Heart left ventricle (tissue), 16 donors: ENCODE measurements around the gene SPAM1. TPM values are rescaled to one million over a fixed set of nuclear protein-coding genes. Genes with fewer than 3 reads are reported as not detected.

ENCODE experiments used
- ATAC-seq, 4 donors: fragments of 200-7000 bp; cut with Tn5 transposase; one replicate each; pipeline ENCODE4 v1.9.1; 2020 to 2022; ENCODE audit warnings: moderate library complexity in 4 of 4, mild to moderate bottlenecking in 3 of 4, moderate number of reproducible peaks in 1 of 4
- DNase-seq, 5 donors: peaks; one replicate each; pipeline ENCODE4 v3.0.0-alpha.2; 2020
- H3K27ac ChIP-seq, 12 donors: fragments of 200-600 bp; sonication (generic) in 4 of 12; one replicate each; pipeline versions ENCODE4 v1.5.0 to v1.8.0; 2016 to 2022; ENCODE audit warnings: mild to moderate bottlenecking in 2 of 12
- H3K27me3 ChIP-seq, 9 donors: fragments of 200-600 bp; sonication (generic) in 2 of 9; one replicate each; pipeline versions ENCODE4 v1.5.1 to v1.8.0; 2016 to 2022; ENCODE audit warnings: mild to moderate bottlenecking in 3 of 9
- H3K36me3 ChIP-seq, 9 donors: fragments of 200-600 bp; sonication (generic) in 2 of 9; one replicate each; pipeline versions ENCODE4 v1.5.0 to v1.8.0; 2018 to 2022; ENCODE audit warnings: mild to moderate bottlenecking in 2 of 9
- H3K4me1 ChIP-seq, 12 donors: fragments of 200-600 bp; sonication (generic) in 4 of 12; one replicate each; pipeline versions ENCODE4 v1.5.0 to v1.8.0; 2016 to 2022; ENCODE audit warnings: mild to moderate bottlenecking in 3 of 12
- H3K4me3 ChIP-seq, 12 donors: fragments of 200-600 bp; sonication (generic) in 4 of 12; one replicate each; pipeline versions ENCODE4 v1.5.0 to v1.8.0; 2017 to 2022; ENCODE audit warnings: mild to moderate bottlenecking in 9 of 12, moderate library complexity in 4 of 12
- H3K9me3 ChIP-seq, 12 donors: fragments of 200-600 bp; sonication (generic) in 4 of 12; one replicate each; pipeline versions ENCODE4 v1.5.0 to v1.8.0; 2016 to 2022; ENCODE audit warnings: mild to moderate bottlenecking in 1 of 12
- POLR2A ChIP-seq, 2 donors: fragments of 450-650 bp; IDR thresholded peaks; one replicate each; pipeline ENCODE4 v1.6.1; 2017; ENCODE audit warnings: antibody characterized with exemption in 2 of 2, mild to moderate bottlenecking in 2 of 2, moderate library complexity in 2 of 2
- WGBS, 4 donors: extraction: QIAGEN DNeasy Blood & Tissue Kit in 2 of 4; methylation state at CpG; one replicate each; pipeline versions ENCODE4 v1.1.5 to v1.1.7; 2013 to 2018; 5-methylcytosine and 5-hydroxymethylcytosine counted together
- intact Hi-C, 10 donors: fragments of 100-400 bp; cut with DNase I; formaldehyde crosslinking; loops; one replicate each; pipeline versions ENCODE4 v1.11.1 to v1.14.2; 2022
- polyA plus RNA-seq, 2 donors: library from polyadenylated mRNA; stranded (reverse); fragments of 200-250 nt; gene quantifications; one replicate each; pipeline ENCODE4 v1.2.3, GENCODE V29; 2013
- total RNA-seq, 9 donors: library from RNA; depleted of rRNA in 2 of 9; stranded (reverse); fragments of >200 nt in 2 of 9; fragmentation: NEBNext Ultra II Directional in 3 of 9; extraction: Animal tissue kit (Norgen Biotek cat#: 25700) in 3 of 9; gene quantifications; one replicate each; pipeline versions ENCODE4 v1.1.0 to v1.2.4, GENCODE V29; 2016 to 2023
- TF ChIP-seq, protein P1 (sequence below), 12 donors: fragments of 200-600 bp; sonication (generic) in 4 of 12; IDR thresholded peaks; one replicate each; pipeline versions ENCODE4 v1.5.0 to v1.8.0; 2018 to 2022; ENCODE audit warnings: antibody characterized with exemption in 12 of 12, mild to moderate bottlenecking in 5 of 12
- donor health status: ischemic (EF 13 %, LVEDD 7.1; RV severe dilation, severe dysfunction).
- donor health status: healthy with polysubstance abuse.
- donor health status: DM: no; HTN: yes; CAD: no.
- donor health status: DM: no; HTN: no; CAD: no.
- donor health status: ischemic (EF 25% LVEDD 6.9; RV normal size, moderate dysfunction).
- donor health status: ischemic (EF 25% LVEDD 5.7; RV mildly dilated, moderate dysfunction).
- donor health status: healthy.
- donor health status: DM: yes; HTN: yes; CAD: no.
- donor health status: ischemic (EF 35%, LVEDD 5.7; RV mildly dilated, moderate dysfunction).
- donor health status: nonischemic (EF 11% LVEDD 7.7; RV severe dilation, severe dysfunction).
- donor health status: DM: yes; HTN: yes; CAD: no.
- donor health status: PGD.
- donor health status: ischemic (EF 29% LVEDD 5.4; RV normal size, mild dysfunction).
- donor health status: nonischemic (EF 23%, LVEDD 6.1; RV moderate dilation, normal function).

The SPAM1 gene
- total and polyA plus RNA-seq, 11 donors: 0.09 to 0.46 (median 0.38) TPM; not detected in 8

DNA sequence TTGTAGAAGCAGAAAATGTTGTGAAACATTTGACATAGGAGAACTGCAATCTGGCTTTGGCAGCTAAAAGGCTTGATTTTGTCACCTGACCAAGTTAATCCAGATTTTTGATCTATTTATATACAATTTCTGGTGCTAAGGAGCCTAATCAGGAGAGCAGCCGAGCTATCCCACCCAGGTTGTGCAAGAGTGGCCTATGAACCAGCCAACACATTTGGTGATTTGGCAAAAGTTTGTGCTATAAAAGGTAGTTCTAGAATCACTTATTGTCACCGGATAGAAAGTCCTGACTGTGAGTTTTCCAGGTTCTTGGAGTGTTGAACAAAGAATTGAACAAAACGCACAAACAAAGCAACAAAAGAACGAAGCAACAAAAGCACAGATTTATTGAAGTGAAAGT is 1.4 kb upstream of the SPAM1 start:
- Histone ChIP-seq H3K27ac (no peak overlapping the region), H3K27me3 (no peaks in the 10 kb centered on the region), H3K36me3 (no peaks in the 10 kb centered on the region), H3K4me3 (no peak overlapping the region), H3K4me1 (no peaks in the 10 kb centered on the region), H3K9me3 (peaks cover 0 to 2% (median 0%) of the 10 kb centered on the region in 12 donors)
- no peak for TF ChIP-seq POLR2A (IDR thresholded peaks at IDR 0.05)
- TF ChIP-seq, protein P1, sequence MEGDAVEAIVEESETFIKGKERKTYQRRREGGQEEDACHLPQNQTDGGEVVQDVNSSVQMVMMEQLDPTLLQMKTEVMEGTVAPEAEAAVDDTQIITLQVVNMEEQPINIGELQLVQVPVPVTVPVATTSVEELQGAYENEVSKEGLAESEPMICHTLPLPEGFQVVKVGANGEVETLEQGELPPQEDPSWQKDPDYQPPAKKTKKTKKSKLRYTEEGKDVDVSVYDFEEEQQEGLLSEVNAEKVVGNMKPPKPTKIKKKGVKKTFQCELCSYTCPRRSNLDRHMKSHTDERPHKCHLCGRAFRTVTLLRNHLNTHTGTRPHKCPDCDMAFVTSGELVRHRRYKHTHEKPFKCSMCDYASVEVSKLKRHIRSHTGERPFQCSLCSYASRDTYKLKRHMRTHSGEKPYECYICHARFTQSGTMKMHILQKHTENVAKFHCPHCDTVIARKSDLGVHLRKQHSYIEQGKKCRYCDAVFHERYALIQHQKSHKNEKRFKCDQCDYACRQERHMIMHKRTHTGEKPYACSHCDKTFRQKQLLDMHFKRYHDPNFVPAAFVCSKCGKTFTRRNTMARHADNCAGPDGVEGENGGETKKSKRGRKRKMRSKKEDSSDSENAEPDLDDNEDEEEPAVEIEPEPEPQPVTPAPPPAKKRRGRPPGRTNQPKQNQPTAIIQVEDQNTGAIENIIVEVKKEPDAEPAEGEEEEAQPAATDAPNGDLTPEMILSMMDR (IDR thresholded peaks at IDR 0.05): no peak
- ATAC-seq (no peak), DNase-seq (no peak)
- intact Hi-C loops: no loop called here
- WGBS, 4 donors: 88 to 95% (median 91%) methylated on average over 4 of the region's 4 CpGs

DNA sequence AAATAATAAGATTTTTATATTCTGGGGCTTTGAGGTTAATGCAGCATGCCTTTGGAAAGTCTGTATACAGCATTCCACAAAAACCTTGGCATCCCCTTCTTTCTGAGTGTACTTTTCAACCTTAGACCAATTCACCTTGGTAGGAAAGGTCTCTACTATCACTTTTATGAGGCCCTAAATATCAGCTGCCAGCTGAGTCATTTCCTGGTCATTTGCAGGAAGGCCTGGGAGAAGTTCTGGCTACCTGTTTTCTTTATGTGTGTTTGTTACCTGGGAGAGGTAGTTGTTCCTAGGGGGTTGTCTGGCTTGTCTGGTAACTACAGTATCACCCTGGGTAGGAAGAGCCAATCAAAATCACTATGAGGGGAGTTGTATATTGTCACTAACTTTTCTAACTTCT is 4.1 kb downstream of the SPAM1 start:
- DNase-seq (no peak), ATAC-seq (no peak)
- no peaks in the 10 kb centered on the region for H3K4me1 ChIP-seq
- no peaks in the 10 kb centered on the region for H3K27me3 ChIP-seq
- no peak for TF ChIP-seq POLR2A (IDR thresholded peaks at IDR 0.05)
- TF ChIP-seq, protein P1 (IDR thresholded peaks at IDR 0.05): no peak
- no peaks in the 10 kb centered on the region for H3K36me3 ChIP-seq
- peaks cover 0 to under 1% (median 0%) of the 10 kb centered on the region in 12 donors for H3K9me3 ChIP-seq
- no peak overlapping the region for H3K27ac ChIP-seq
- no peak overlapping the region for H3K4me3 ChIP-seq
- intact Hi-C loops: no loop called here

DNA sequence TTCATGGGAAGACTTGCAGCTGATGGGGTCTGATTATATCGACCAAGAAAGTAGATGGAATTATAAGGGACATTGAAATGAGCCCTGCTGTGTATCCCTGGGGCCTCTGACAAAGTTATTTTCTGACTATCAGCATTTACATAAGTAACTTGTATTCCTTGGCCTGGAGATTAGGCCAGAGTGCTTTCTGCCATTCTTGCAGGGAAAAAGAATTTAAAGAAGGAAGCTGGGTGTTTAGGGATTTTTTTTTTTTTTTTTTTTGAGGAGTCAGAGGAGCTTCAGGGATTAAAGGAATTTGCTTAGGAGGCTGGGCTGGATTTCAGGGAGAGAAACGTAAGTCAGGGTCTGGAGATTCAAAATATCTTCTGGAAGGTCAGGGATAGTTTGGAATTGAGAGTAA is 4.6 kb downstream of the SPAM1 start:
- Histone ChIP-seq H3K4me1 (no peaks in the 10 kb centered on the region), H3K4me3 (no peak overlapping the region), H3K36me3 (no peaks in the 10 kb centered on the region), H3K27ac (no peak overlapping the region), H3K27me3 (no peaks in the 10 kb centered on the region), H3K9me3 (peaks cover 0 to 4% (median 0%) of the 10 kb centered on the region in 12 donors)
- DNase-seq (no peak), ATAC-seq (no peak)
- intact Hi-C loops: no loop called here
- TF ChIP-seq POLR2A (IDR thresholded peaks at IDR 0.05): no peak
- TF ChIP-seq, protein P1 (IDR thresholded peaks at IDR 0.05): no peak
- 45 to 52% (median 48%) methylated on average over 2 of the region's 2 CpGs for WGBS, 4 donors

DNA sequence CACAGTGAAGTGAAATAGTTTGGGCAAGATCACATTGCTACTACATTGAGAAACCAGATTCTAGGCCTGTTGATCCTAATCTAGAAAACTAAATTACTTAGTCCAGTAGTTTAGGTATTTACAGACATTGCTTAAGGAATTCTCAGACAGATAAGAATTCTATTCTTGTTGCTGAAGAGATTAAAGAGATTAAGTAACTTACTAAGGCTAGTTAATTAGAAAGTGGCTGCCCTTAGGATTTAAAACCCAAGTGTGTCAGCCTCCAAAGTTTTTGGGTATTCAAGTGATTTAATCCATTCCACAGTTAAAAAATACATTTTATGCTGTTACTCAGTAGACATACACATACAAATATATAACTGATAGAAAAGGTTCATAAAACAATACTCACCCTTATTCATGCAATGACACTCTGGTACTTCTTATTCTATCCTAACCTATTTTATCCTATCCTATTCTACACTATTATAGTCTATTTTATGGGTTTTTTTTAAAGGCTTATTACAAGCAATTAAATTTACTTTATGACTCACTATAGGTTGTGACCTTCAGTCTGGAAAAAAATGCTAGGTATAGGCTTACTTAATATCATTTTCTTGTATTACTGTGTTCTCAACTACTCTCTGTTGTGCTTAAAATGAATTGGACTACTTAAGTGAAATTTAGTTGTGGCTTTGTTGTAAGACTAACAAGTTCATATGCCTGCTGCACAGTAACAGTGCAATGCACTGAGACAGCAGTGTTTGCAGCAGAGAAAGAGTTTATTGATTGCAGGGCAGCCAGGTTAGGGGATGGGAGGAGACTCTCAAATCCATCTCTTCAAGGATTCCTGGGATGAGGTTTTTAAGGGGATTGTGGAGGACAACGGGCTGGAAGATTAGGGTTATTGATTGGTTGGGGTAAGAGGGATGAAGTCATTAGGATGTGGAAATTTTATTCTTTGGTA is 10.7 kb downstream of the SPAM1 start:
- H3K4me3 ChIP-seq: no peak overlapping the region
- no peak overlapping the region for H3K27ac ChIP-seq
- intact Hi-C loops: no loop called here
- TF ChIP-seq, protein P1 (IDR thresholded peaks at IDR 0.05): no peak
- ATAC-seq: no peak
- H3K27me3 ChIP-seq: no peaks in the 10 kb centered on the region
- no peaks in the 10 kb centered on the region for H3K36me3 ChIP-seq
- no peak for DNase-seq
- 76 to 88% (median 85%) methylated on average over 1 of the region's 1 CpG for WGBS, 4 donors
- peaks cover 0 to 21% (median 0%) of the 10 kb centered on the region in 12 donors for H3K9me3 ChIP-seq
- no peaks in the 10 kb centered on the region for H3K4me1 ChIP-seq
